GM12891 (cell line): ENCODE data around the gene ZNF462.

Source experiments
- PAX5 ChIP-seq: IDR thresholded peaks from 2 replicates; pipeline ENCODE4 v1.6.1; 2011; ENCODE audit warnings: low read length, moderate library complexity, mild to moderate bottlenecking; ENCODE audit not compliant: insufficient read depth, severe bottlenecking
- POLR2A ChIP-seq: IDR thresholded peaks from 2 replicates; pipeline ENCODE4 v1.6.1; 2011; ENCODE audit warnings: low read depth, low read length, control low read depth
- POLR2AphosphoS5 ChIP-seq: IDR thresholded peaks from 2 replicates; pipeline ENCODE4 v1.6.1; 2011; ENCODE audit warnings: low read depth, low read length, control low read depth
- POU2F2 ChIP-seq: IDR thresholded peaks from 2 replicates; pipeline ENCODE4 v1.6.1; 2011; ENCODE audit warnings: low read depth, mild to moderate bottlenecking, control low read depth, low read length, moderate library complexity
- SPI1 ChIP-seq: IDR thresholded peaks from 2 replicates; pipeline ENCODE4 v1.6.1; 2011; ENCODE audit warnings: low read depth, low read length, control low read depth
- TAF1 ChIP-seq: IDR thresholded peaks from 2 replicates; pipeline ENCODE4 v1.6.1; 2011; ENCODE audit warnings: low read depth, low read length, control low read depth

DNA sequence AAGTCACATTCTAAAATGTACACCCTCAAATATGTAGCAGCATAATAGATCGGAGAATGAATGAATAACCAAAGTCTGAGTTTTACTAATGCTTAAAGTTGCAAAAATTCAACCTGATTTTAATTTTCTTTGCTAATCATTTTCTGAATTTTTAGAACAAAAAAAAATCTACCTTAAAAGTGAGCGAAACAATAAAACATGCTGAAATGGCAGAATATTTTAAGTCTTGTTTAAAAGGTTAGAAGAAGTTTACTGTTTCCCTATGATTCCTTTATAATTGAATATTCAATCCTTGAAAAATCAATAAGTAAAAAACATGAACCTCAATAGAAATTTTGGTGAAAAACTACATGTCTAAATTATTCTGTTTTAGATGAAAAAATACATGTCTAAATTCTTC is 27.1 kb upstream of the ZNF462 start:
- TF ChIP-seq POLR2A = no peak
- TF ChIP-seq POLR2AphosphoS5 = no peak
- no peak for TF ChIP-seq SPI1
- TF ChIP-seq POU2F2 = no peak
- TF ChIP-seq TAF1 = no peak
- no peak for TF ChIP-seq PAX5
